Keratinocyte (primary cell): ENCODE data around the gene PRKCD. TPM values are rescaled to one million over a fixed set of nuclear protein-coding genes. Genes with fewer than 3 reads are reported as not detected.

Experiments
- DNase-seq: peaks from one replicate; pipeline ENCODE4 v3.0.0-alpha.2; 2011; ENCODE audit warnings: low read depth, missing footprints, low spot score
- FAIRE-seq: peaks from 2 replicates; lab custom pipeline; 2011; peaks lifted over from hg19 to GRCh38; lab: Jason Lieb, UNC
- H2AFZ ChIP-seq: 2 replicates; pipeline ENCODE4 v1.6.0; 2012; ENCODE audit warnings: low read length, control low read depth, inconsistent platforms; ENCODE audit not compliant: control insufficient read depth
- H3K27ac ChIP-seq: 2 replicates; pipeline ENCODE4 v1.5.1; 2011; ENCODE audit warnings: low read length; ENCODE audit not compliant: control insufficient read depth, insufficient read depth
- H3K27me3 ChIP-seq: 3 replicates; pipeline ENCODE4 v1.6.0; 2011; ENCODE audit warnings: low read length; ENCODE audit not compliant: control insufficient read depth, insufficient read depth; ENCODE audit errors: extremely low read depth
- H3K36me3 ChIP-seq, 2 experiments: 2 replicates in 1 of 2; 3 replicates in 1 of 2; pipeline ENCODE4 v1.5.1; 2011; ENCODE audit warnings: low read length in 2 of 2, mild to moderate bottlenecking in 1 of 2; ENCODE audit not compliant: control insufficient read depth in 2 of 2, insufficient read depth in 2 of 2; ENCODE audit errors: extremely low read depth in 1 of 2
- H3K4me1 ChIP-seq: 3 replicates; pipeline ENCODE4 v1.5.1; 2011; ENCODE audit warnings: low read length; ENCODE audit not compliant: control insufficient read depth, insufficient read depth; ENCODE audit errors: extremely low read depth
- H3K4me2 ChIP-seq: 3 replicates; pipeline ENCODE4 v1.6.0; 2011; ENCODE audit warnings: low read depth, low read length; ENCODE audit not compliant: control insufficient read depth, insufficient read depth; ENCODE audit errors: extremely low read depth
- H3K4me3 ChIP-seq, 3 experiments: fragments of 200-600 bp in 1 of 3; sonication (generic) in 1 of 3; 2 replicates in 2 of 3; 3 replicates in 1 of 3; pipeline ENCODE4 v1.5.1; 2011 to 2016; ENCODE audit warnings: low read length in 3 of 3, mild to moderate bottlenecking in 3 of 3, control low read depth in 2 of 3, inconsistent platforms in 1 of 3, low read depth in 1 of 3, mixed read lengths in 1 of 3, mixed run types in 1 of 3, moderate library complexity in 1 of 3; ENCODE audit not compliant: control insufficient read depth in 2 of 3, insufficient read depth in 2 of 3; ENCODE audit errors: extremely low read depth in 1 of 3
- H3K79me2 ChIP-seq: 2 replicates; pipeline ENCODE4 v1.6.0; 2012; ENCODE audit warnings: low read length; ENCODE audit not compliant: control insufficient read depth, insufficient read depth
- H3K9ac ChIP-seq: 3 replicates; pipeline ENCODE4 v1.6.0; 2011; ENCODE audit warnings: low read length; ENCODE audit not compliant: control insufficient read depth, insufficient read depth; ENCODE audit errors: extremely low read depth
- H3K9me1 ChIP-seq: 3 replicates; pipeline ENCODE4 v1.6.0; 2011; ENCODE audit warnings: low read length; ENCODE audit not compliant: control insufficient read depth, insufficient read depth; ENCODE audit errors: extremely low read depth
- H3K9me3 ChIP-seq: 2 replicates; pipeline ENCODE4 v1.5.1; 2012; ENCODE audit warnings: low read depth, low read length; ENCODE audit not compliant: control insufficient read depth
- H4K20me1 ChIP-seq: 3 replicates; pipeline ENCODE4 v1.6.0; 2011; ENCODE audit warnings: low read length; ENCODE audit not compliant: control insufficient read depth, insufficient read depth; ENCODE audit errors: extremely low read depth
- EZH2 ChIP-seq: IDR thresholded peaks from one replicate; pipeline ENCODE4 v1.6.1; 2012; ENCODE audit warnings: inconsistent platforms, mild to moderate bottlenecking, low read length, moderate library complexity
- dilution Hi-C: fragments of 300-500 bp; cut with MboI; formaldehyde crosslinking; loops from one replicate; pipeline ENCODE4 v1.7.0; 2020; ENCODE audit warnings: low sequenced_read_pairs; ENCODE audit not compliant: extremely low pct_ligation_motif_present
- polyA plus RNA-seq, 5 experiments: library from polyadenylated mRNA; depleted of rRNA in 3 of 5; stranded (reverse) in 3 of 5; stranded (forward) in 1 of 5; unstranded in 1 of 5; fragments of >200 nt; gene quantifications; 1 replicate in 1 of 5; 2 replicates in 3 of 5; 3 replicates in 1 of 5; pipeline versions ENCODE4 v1.2.1 to v1.2.3, GENCODE V29; 2011 to 2012; ENCODE audit warnings: missing spikeins in 2 of 5, low read depth in 1 of 5, low replicate concordance in 1 of 5
- TF ChIP-seq, protein P1 (sequence below), 3 experiments: IDR thresholded peaks in 1 of 3; conservative IDR thresholded peaks in 1 of 3; optimal IDR thresholded peaks in 1 of 3; 2 replicates in 2 of 3; 3 replicates in 1 of 3; pipeline versions ENCODE3 to v1.5.1; 2011; ENCODE audit warnings: low read length in 3 of 3, mild to moderate bottlenecking in 3 of 3, moderate library complexity in 2 of 3, control low read depth in 1 of 3, inconsistent platforms in 1 of 3; ENCODE audit not compliant: insufficient read depth in 2 of 3; ENCODE audit errors: extremely low read depth in 1 of 3

The PRKCD gene
- polyA plus RNA-seq, 1 donor (not counting 4 experiments of a cell fraction or from before 2014, with no cell fraction given): 25.1 TPM

- no peak for TF ChIP-seq EZH2
- TF ChIP-seq, protein P1, sequence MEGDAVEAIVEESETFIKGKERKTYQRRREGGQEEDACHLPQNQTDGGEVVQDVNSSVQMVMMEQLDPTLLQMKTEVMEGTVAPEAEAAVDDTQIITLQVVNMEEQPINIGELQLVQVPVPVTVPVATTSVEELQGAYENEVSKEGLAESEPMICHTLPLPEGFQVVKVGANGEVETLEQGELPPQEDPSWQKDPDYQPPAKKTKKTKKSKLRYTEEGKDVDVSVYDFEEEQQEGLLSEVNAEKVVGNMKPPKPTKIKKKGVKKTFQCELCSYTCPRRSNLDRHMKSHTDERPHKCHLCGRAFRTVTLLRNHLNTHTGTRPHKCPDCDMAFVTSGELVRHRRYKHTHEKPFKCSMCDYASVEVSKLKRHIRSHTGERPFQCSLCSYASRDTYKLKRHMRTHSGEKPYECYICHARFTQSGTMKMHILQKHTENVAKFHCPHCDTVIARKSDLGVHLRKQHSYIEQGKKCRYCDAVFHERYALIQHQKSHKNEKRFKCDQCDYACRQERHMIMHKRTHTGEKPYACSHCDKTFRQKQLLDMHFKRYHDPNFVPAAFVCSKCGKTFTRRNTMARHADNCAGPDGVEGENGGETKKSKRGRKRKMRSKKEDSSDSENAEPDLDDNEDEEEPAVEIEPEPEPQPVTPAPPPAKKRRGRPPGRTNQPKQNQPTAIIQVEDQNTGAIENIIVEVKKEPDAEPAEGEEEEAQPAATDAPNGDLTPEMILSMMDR (optimal IDR thresholded peaks at IDR 0.05 in 1 of 3, IDR thresholded peaks at IDR 0.05 in 1 of 3, conservative IDR thresholded peaks at IDR 0.05 in 1 of 3; ENCODE audit: extremely low read depth in 1 of 3, insufficient read depth in 2 of 3, low read length in 3 of 3): no peak
- peaks cover 36 to 49% of the 10 kb centered on the region in 2 experiments for H3K36me3 ChIP-seq
- H2AFZ ChIP-seq: no peak overlapping the region
- H3K79me2 ChIP-seq: no peaks in the 10 kb centered on the region
- no peaks in the 10 kb centered on the region for H3K9me3 ChIP-seq
- H3K4me2 ChIP-seq: no peak overlapping the region
- H3K9me1 ChIP-seq: no peaks in the 10 kb centered on the region
- no peak for DNase-seq
- H3K4me3 ChIP-seq: no peak overlapping the region
- H4K20me1 ChIP-seq: no peaks in the 10 kb centered on the region
- no peak for FAIRE-seq
- no peak overlapping the region for H3K9ac ChIP-seq
- no peak overlapping the region for H3K27ac ChIP-seq
- peaks cover 1% of the 10 kb centered on the region for H3K4me1 ChIP-seq
- H3K27me3 ChIP-seq: no peaks in the 10 kb centered on the region
- dilution Hi-C loops: no loop called here
Measured at GRCh38 chr3:53120336-53120735, 40.7 kb upstream of the PRKCD start.

GRCh38 chr3:53122255-53122932 is 38.6 kb upstream of the PRKCD start:
- dilution Hi-C loops: no loop called here
- H3K9me3 ChIP-seq: no peaks in the 10 kb centered on the region
- peaks cover 32 to 48% of the 10 kb centered on the region in 2 experiments for H3K36me3 ChIP-seq
- no peaks in the 10 kb centered on the region for H4K20me1 ChIP-seq
- TF ChIP-seq, protein P1 (optimal IDR thresholded peaks at IDR 0.05 in 1 of 3, IDR thresholded peaks at IDR 0.05 in 1 of 3, conservative IDR thresholded peaks at IDR 0.05 in 1 of 3; ENCODE audit: extremely low read depth in 1 of 3, insufficient read depth in 2 of 3, low read length in 3 of 3): no peak
- FAIRE-seq: no peak
- H3K4me3 ChIP-seq: no peak overlapping the region
- H3K4me1 ChIP-seq: no peaks in the 10 kb centered on the region
- H2AFZ ChIP-seq: no peak overlapping the region
- H3K4me2 ChIP-seq: no peak overlapping the region
- no peaks in the 10 kb centered on the region for H3K9me1 ChIP-seq
- H3K9ac ChIP-seq: no peak overlapping the region
- no peak for DNase-seq
- no peaks in the 10 kb centered on the region for H3K27me3 ChIP-seq
- H3K79me2 ChIP-seq: no peaks in the 10 kb centered on the region
- H3K27ac ChIP-seq: no peak overlapping the region
